Midbrain (tissue), 1 donor: ENCODE results near the gene GLDN.

Experiments
- DNase-seq: peaks from one replicate; lab custom pipeline; 2025; lab: John Stamatoyannopoulos, UW

GLDN gene

GRCh38 chr15:51341366-51342226 lies at the start of gene GLDN:
Gene GLDN, plus strand, starts transcription at chr15:51341655. Its CDS starts 30 bp downstream, at chr15:51341685.
- DNase-seq: peak; percentile 81

- no peak for DNase-seq
Measured at GRCh38 chr15:51298620-51299019, 42.8 kb upstream of the GLDN start.

GRCh38 chr15:51299187-51300015 lies 42.1 kb upstream of the GLDN start:
- DNase-seq: peak; percentile 35

GRCh38 chr15:51302480-51302879 lies 39.0 kb upstream of the GLDN start:
- no peak for DNase-seq

- DNase-seq: no peak
Measured at GRCh38 chr15:51303462-51303980, 37.9 kb upstream of the GLDN start.

- no peak for DNase-seq
Measured at GRCh38 chr15:51307325-51307724, 34.1 kb upstream of the GLDN start.

GRCh38 chr15:51307811-51308210 lies 33.6 kb upstream of the GLDN start:
- no peak for DNase-seq

- no peak for DNase-seq
Measured at GRCh38 chr15:51310064-51310463, 31.4 kb upstream of the GLDN start.

- DNase-seq: no peak
Measured at GRCh38 chr15:51311510-51311909, 29.9 kb upstream of the GLDN start.

GRCh38 chr15:51312166-51313073 lies 29.0 kb upstream of the GLDN start:
- DNase-seq: no peak

- no peak for DNase-seq
Measured at GRCh38 chr15:51313074-51313393, 28.4 kb upstream of the GLDN start.

- no peak for DNase-seq
Measured at GRCh38 chr15:51313644-51314280, 27.7 kb upstream of the GLDN start.

- DNase-seq: no peak
Measured at GRCh38 chr15:51314391-51315337, 26.8 kb upstream of the GLDN start.

GRCh38 chr15:51315726-51316125 lies 25.7 kb upstream of the GLDN start:
- no peak for DNase-seq

- DNase-seq: no peak
Measured at GRCh38 chr15:51316636-51317035, 24.8 kb upstream of the GLDN start.

- no peak for DNase-seq
Measured at GRCh38 chr15:51318382-51319150, 22.9 kb upstream of the GLDN start.

- no peak for DNase-seq
Measured at GRCh38 chr15:51319539-51319938, 21.9 kb upstream of the GLDN start.

GRCh38 chr15:51320843-51321242 lies 20.6 kb upstream of the GLDN start:
- DNase-seq: no peak

GRCh38 chr15:51321316-51321715 lies 20.1 kb upstream of the GLDN start:
- DNase-seq: no peak
